HG02884 (cell line): ENCODE results near the gene SERP1.

ENCODE experiments used
- ATAC-seq: cut with Tn5 transposase; IDR thresholded peaks from one replicate; pipeline ENCODE4 v1.9.1; 2021; ENCODE audit warnings: mild to moderate bottlenecking, moderate library complexity; ENCODE audit not compliant: unreplicated experiment

SERP1 gene

DNA sequence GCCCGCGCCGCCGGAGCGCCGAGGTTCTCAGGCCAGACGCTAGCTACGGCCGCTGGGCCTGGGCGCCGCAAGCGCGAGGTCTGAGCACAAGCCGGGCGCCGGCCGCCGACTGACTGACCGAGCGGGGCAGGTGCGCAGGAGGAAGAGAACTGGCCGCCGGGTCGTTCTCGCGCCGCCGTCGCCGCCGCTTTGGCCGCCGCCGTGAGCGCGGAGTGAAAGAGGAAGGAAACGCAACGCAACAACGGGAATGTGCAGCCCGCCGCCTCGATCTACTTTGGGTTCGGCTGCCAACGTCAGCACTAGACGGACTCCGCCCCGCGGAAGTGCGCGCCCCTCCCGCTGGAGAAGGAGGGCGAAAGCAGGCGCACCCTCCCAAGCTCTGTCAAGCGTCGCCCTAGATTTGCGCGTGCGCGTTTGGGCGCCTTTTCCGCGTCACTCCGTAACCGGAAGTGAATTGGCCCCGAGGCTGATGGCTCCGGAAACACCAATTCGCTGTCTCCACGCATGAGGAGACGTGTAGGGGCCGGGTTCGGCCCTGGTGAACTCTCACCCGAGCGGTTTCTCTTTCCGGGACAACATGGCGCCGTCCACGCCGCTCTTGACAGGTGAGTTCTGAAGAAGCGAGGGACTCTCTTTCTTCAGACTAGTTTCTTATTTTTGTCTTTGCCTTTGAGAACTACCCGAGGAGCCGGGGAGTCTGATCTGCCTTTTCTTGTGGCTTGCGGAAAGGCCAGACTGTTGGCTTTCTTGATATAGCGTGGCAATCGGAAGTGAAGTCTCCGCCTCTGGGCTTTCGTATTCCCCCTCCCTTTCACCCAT is at the start of gene SERP1, which contains the start of gene EIF2A:
TSS of gene SERP1 (minus strand) at position 271 of the 819 bp plus-strand sequence. CDS start 361 bp downstream, outside the sequence.
TSS of gene EIF2A (plus strand) at position 562 of the 819 bp plus-strand sequence. CDS start at position 578, 16 bp downstream.
- peak; percentile 89 for ATAC-seq

GRCh38 chr3:150594150-150594549 is 47.9 kb upstream of the SERP1 start:
- ATAC-seq: no peak

DNA sequence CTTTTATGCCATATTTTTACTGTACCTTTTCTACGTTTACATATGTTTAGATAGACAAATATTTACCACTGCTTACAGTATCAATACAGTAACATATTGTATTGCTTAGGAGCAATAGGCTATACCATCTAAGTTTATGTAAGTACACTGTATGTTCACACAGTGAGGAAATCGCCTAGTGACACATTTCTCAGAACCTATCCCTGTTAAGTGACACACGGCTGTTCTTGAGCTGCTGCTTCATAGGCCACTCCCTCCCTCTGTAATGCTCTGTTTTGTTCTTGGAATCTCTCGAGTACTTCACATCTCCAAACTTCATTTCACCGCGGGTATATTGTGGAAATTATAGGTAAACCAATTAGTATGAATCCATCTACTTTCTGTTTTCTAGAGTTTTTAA is 43.5 kb upstream of the SERP1 start:
- ATAC-seq: no peak

- ATAC-seq: no peak
Measured at GRCh38 chr3:150588027-150588830, 41.9 kb upstream of the SERP1 start.

DNA sequence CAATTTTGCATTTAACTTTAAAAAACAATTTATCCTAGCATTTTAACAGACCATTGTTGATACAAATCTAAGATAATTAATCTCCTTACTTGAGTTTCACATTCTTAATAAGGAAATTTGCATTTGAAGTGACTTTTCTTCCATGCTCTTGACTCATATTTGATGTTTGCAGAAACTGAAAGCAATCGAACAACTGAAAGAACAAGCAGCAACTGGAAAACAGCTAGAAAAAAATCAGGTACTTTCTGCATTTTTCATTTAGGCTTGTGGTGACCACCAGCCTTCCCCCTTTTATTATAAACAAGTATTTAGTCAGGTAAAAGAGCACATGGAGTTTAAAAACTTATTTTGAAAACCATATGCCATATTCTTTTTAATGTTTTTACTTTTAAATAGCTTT is 36.7 kb upstream of the SERP1 start:
- peak; percentile 49 for ATAC-seq

DNA sequence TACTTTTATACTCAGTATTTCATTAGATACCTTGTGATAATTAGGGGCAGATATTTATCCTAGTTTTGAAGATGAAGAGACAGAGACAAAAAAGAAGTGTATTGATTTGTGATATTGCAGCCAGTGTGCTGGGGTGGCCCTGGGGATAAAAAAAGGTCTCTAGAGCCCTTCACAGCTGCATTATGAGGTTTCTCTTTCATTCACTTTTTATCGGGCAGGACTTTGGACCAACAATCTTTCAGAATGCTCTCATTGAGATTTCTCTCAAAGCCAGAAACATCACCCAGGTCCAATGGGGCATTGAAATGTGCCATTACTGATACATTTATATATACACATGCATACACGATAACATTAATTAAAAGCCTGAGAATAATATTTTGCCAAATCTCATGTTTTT is 36.3 kb upstream of the SERP1 start:
- peak; percentile 54 for ATAC-seq

GRCh38 chr3:150581174-150581573 is 34.9 kb upstream of the SERP1 start:
- ATAC-seq: no peak

DNA sequence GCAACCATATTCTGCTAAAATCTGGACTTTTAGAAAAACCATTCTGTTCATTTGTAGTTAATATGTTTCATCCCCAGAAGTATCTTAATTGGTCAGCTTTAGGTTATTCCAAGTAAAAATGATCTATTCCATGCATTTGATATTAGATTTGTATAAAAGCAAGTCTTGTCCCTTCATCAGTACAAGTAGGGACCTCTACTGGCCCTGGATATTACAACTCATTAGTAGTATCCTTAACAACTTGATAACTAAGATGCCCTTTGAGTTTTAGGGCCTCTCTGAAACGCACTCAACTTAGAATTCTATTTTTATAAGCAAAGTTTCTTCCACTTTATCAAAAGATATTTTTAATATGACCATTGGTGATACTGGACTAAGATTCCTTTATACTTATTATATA is 31.6 kb upstream of the SERP1 start:
- no peak for ATAC-seq

- no peak for ATAC-seq
Measured at GRCh38 chr3:150567328-150567727, 21.0 kb upstream of the SERP1 start.

DNA sequence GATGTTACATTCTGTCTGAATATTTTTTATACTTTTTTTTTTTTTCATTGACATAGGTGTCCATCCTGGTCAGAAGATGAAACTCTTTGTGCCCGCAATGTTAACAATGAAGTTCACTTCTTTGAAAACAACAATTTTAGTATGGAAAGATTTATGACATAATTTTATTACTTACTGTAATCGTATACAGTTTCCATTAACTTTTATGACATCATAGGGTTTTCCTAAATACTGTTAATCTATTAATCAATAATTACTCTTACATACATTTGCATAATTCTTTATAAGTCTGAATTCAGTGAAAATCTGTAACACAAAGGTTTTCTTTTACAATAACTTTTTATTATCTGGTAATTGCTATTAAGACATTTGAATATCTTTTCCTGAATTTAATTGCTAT is 17.9 kb upstream of the SERP1 start:
- no peak for ATAC-seq

DNA sequence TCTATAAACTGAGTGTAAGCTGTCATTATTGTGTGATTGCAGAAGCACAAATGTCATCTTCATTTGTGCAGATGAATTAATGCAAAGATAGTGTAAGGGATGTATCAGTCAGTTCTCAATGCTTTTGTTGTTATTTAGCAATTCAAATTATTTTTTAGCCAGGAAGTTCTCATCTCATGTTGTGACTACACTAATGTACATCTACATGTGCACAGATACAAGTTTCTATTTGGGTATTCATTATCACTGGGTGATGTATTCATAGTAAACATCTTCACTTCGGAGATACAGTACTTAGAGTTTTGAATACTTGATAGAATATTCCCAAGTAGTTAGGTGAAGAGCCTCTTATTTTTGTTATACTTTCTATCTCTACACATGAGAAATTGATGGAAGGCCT is 11.4 kb upstream of the SERP1 start:
- no peak for ATAC-seq

GRCh38 chr3:150556792-150557191 is 10.5 kb upstream of the SERP1 start:
- no peak for ATAC-seq

GRCh38 chr3:150555859-150556436 is 9.7 kb upstream of the SERP1 start:
- ATAC-seq: no peak

DNA sequence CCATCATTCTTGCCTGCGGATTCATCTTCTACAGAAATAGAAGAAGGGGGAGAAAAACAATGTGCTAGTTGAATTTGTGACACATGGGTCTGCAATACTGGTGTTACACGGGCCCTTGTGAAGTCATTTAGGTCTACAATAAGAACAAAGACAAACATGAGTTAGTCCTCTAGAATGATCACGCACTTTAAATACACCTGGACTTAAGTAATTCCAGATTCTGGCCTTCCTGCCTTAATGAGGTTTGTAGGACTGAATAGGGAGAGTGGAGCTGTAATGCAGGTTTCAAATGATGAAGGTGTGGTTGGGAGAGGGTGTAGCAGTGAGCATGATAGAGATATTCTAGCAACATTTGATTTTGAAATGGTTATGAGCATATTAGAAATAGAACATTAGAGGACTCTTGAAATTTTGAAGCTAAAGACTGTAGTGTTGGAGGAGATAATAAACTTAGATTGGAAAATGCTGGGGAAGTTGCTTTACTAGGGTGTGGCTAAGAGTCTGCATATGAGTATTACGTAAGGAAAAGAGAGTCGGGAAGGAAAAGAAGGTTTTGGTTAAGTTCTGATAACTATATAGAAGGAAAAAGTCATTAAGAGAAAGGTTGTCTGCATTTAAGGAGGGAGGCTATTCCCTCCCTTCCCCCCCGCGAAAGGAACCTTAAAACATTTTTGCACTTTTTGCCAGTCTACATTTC is 897 bp upstream of the SERP1 start:
- ATAC-seq: no peak

DNA sequence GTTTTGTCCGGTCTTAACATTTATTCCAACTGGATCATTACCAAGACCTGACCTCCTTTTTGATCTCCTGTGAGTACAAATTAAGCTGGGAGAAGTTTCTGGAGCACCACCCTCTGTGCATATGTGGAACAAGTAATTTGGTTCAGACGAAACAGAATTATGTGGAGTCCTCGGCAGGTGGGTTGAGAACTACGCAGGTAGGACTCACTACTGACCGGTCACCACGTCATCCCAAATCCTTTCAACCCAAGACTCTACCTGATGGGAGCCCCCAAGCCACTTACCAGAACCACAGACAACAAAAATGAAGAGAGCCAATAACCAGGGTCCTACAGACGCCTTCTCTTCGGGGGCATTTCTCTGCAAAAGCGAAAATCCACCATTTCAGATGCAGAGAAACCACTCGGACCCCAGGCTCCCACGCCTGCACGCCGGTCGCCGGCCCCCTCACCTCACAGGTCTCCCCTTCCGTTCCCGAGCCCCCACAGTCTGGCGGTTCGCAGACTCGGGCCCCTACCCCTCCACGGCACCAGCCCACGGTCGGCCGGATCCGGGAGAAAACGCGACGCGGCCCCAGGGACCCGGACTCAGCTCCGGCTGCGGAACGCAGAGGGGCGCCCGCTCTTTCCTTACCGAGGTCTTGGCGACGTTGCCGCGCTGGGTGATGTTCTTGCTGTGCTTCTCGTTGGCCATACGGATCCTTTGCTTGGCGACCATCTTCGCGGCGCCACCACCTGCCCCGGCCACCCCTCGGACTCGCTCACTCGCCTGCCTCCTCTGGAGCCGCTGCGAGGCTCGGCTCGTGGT is 674 bp downstream of the SERP1 start:
- no peak for ATAC-seq

DNA sequence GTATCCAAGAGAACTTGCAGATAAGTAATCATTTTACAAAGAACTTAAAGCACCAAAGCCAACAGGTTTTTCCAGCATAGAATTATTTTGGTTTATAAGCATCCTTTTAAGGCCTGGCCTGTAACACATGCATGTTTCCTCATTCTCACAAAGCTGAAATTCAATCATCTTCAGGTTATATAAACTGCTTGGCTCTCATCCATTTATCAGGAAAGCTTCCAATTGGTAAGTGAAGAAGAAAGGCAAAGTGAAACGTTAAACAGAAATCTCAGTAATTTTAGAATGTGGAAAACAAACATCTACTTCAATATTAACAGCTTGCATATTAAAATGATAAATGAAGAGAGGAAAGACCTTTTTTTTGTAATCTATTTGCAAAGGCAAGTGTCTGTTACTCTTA is 1.6 kb downstream of the SERP1 start:
- no peak for ATAC-seq

GRCh38 chr3:150544041-150544440 is 2.3 kb downstream of the SERP1 start:
- no peak for ATAC-seq

DNA sequence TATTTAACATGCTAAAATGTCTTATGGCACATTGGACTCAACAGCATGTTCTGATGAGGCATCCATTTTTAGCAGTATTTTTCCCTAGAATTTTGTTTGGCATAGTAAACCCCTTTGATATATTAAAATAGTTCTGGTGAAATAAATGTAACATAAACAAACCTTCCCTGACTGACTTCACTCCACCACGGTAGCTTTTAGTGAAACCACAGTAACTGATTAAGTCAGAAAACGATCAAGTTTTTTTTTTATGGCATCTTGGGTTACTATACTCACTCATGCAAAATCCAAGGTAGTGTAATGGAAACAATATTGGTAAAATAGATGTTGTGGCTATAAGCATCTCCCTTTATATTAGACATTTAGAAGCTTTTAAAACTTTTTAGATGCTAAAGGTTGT is 2.8 kb downstream of the SERP1 start:
- no peak for ATAC-seq

DNA sequence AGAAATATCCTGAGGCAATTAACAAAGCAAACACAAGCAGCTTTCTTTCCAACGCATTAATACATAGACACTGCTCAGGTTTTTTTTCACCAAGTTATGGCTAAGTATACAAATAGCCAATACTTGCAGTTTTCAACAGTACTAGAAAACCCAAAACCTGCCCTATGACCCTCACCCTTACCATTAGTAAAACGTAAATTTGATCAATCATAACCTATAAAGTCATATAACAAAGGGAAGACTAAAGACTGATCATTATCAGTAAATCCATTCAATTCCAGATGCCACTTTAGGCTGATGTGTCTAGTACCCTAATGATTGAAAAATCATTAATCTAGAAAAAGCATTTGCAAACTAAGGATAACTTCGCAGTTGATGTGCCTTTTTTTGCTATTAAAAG is 3.2 kb downstream of the SERP1 start:
- no peak for ATAC-seq

DNA sequence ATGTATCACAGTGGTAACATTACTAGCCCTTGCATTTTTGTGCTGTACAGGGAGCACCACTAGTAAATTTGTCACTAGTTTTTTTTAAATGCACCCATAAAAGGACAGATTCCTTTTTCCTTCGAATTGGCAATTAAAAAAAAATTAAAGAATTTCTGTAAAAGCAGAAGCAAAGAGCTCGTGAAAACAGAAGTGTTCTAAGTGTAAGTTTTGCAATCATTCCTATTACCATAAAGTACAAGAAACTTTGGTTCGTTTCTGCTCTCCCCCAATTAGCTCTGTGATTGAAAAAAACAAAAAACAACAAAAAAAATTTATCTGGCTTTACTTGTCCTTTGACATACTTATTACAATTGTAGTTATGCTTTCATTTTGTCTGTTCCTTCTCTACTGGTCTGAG is 5.3 kb downstream of the SERP1 start:
- ATAC-seq: no peak
